OCI-LY1 (cell line): ENCODE measurements around the gene STRADB.

ENCODE experiments used
- CTCF ChIP-seq: fragments of 200-600 bp; sonication (generic), shearing (Covaris generic); IDR thresholded peaks from 2 replicates; pipeline ENCODE4 v1.5.1; 2017; ENCODE audit warnings: mild to moderate bottlenecking, antibody characterized with exemption, low read length, moderate library complexity, mixed read lengths
- EZH2 ChIP-seq: fragments of 200-600 bp; sonication (generic), shearing (Covaris generic); IDR thresholded peaks from 2 replicates; pipeline ENCODE4 v1.8.0; 2017; ENCODE audit warnings: borderline replicate concordance, mixed run types, mild to moderate bottlenecking, antibody characterized with exemption, low read length, moderate library complexity, mixed read lengths

- TF ChIP-seq CTCF (no peak), EZH2 (no peak)
These were observed 2.8 kb upstream of the STRADB start for GRCh38 chr2:201448701-201449100.
